BLaER1 treated with 17β-estradiol and CSF1 and Interleukin-3, amounts not matched to agents 10 nM and 100 nM (cell line): ENCODE results near the gene TSPAN2.

ENCODE experiments used
- H3K27ac ChIP-seq, 11 experiments: shearing (Covaris generic); formaldehyde crosslinking; 2 replicates each; pipeline ENCODE4 v1.8.1; 2022
- H3K27me3 ChIP-seq, 11 experiments: shearing (Covaris generic); formaldehyde crosslinking; 2 replicates each; pipeline ENCODE4 v1.8.1; 2022
- H3K36me3 ChIP-seq, 11 experiments: shearing (Covaris generic); formaldehyde crosslinking; 2 replicates each; pipeline ENCODE4 v1.8.1; 2022
- H3K4me1 ChIP-seq, 10 experiments: shearing (Covaris generic); formaldehyde crosslinking; 2 replicates each; pipeline ENCODE4 v1.8.1; 2022
- H3K4me2 ChIP-seq, 11 experiments: shearing (Covaris generic); formaldehyde crosslinking; 2 replicates each; pipeline ENCODE4 v1.8.1; 2022
- H3K4me3 ChIP-seq, 10 experiments: shearing (Covaris generic); formaldehyde crosslinking; 2 replicates each; pipeline ENCODE4 v1.8.1; 2022
- H3K9ac ChIP-seq, 11 experiments: shearing (Covaris generic); formaldehyde crosslinking; 2 replicates each; pipeline ENCODE4 v1.8.1; 2022
- H3K9me3 ChIP-seq, 11 experiments: shearing (Covaris generic); formaldehyde crosslinking; replicated peaks in 1 of 11; 2 replicates each; pipeline ENCODE4 v1.8.1; 2022
- H4K20me1 ChIP-seq, 11 experiments: shearing (Covaris generic); formaldehyde crosslinking; 2 replicates each; pipeline ENCODE4 v1.8.1; 2022
- Cebpa-rat ChIP-seq, 11 experiments: shearing (Covaris generic); IDR thresholded peaks; 2 replicates each; pipeline ENCODE4 v1.8.1; 2022

TSPAN2 gene

GRCh38 chr1:115133440-115133839 lies 44.1 kb upstream of the TSPAN2 start:
- Histone ChIP-seq H3K27ac (no peak overlapping the region), H3K27me3 (no peaks in the 10 kb centered on the region), H3K4me2 (no peak overlapping the region), H3K4me1 (peaks cover 0 to 18% (median 7%) of the 10 kb centered on the region in 10 experiments; a peak in 15 of 20 replicates), H3K9me3 (no peaks in the 10 kb centered on the region; a peak in 1 of 22 replicates), H3K36me3 (no peaks in the 10 kb centered on the region), H4K20me1 (no peaks in the 10 kb centered on the region), H3K4me3 (no peak overlapping the region), H3K9ac (no peak overlapping the region)
- TF ChIP-seq Cebpa-rat (IDR thresholded peaks at IDR 0.05): no peak

- no peak for TF ChIP-seq Cebpa-rat (IDR thresholded peaks at IDR 0.05)
- H3K27me3 ChIP-seq: no peaks in the 10 kb centered on the region
- H3K4me2 ChIP-seq: no peak overlapping the region
- H4K20me1 ChIP-seq: no peaks in the 10 kb centered on the region
- H3K9me3 ChIP-seq: no peaks in the 10 kb centered on the region; a peak in 1 of 22 replicates
- no peak overlapping the region for H3K27ac ChIP-seq
- H3K36me3 ChIP-seq: no peaks in the 10 kb centered on the region
- 0 out of 20 replicates have a peak, but pooled peaks cover 0 to 3% (median 0%) of the 10 kb centered on the region in 10 experiments for H3K4me1 ChIP-seq
- H3K9ac ChIP-seq: no peak overlapping the region
- H3K4me3 ChIP-seq: no peak overlapping the region
These were observed 41.5 kb upstream of the TSPAN2 start for GRCh38 chr1:115130786-115131185.

- Histone ChIP-seq H4K20me1 (no peaks in the 10 kb centered on the region), H3K4me2 (no peak overlapping the region), H3K36me3 (no peaks in the 10 kb centered on the region), H3K27ac (no peak overlapping the region), H3K4me1 (0 out of 20 replicates have a peak, but pooled peaks cover 0 to 3% (median 0%) of the 10 kb centered on the region in 10 experiments), H3K9ac (no peak overlapping the region), H3K4me3 (no peak overlapping the region), H3K27me3 (no peaks in the 10 kb centered on the region), H3K9me3 (peaks cover 4 to 7% (median 6%) of the 10 kb centered on the region in 11 experiments; a peak in 17 of 22 replicates)
- TF ChIP-seq Cebpa-rat (IDR thresholded peaks at IDR 0.05): no peak
These were observed 39.9 kb upstream of the TSPAN2 start for GRCh38 chr1:115129071-115129640.

- Histone ChIP-seq H4K20me1 (no peaks in the 10 kb centered on the region), H3K4me2 (no peak overlapping the region), H3K27me3 (no peaks in the 10 kb centered on the region), H3K9ac (no peak overlapping the region), H3K4me1 (0 out of 20 replicates have a peak, but pooled peaks cover 0 to 3% (median 0%) of the 10 kb centered on the region in 10 experiments), H3K36me3 (no peaks in the 10 kb centered on the region), H3K4me3 (no peak overlapping the region), H3K9me3 (peaks cover 16 to 23% (median 21%) of the 10 kb centered on the region in 11 experiments), H3K27ac (no peak overlapping the region)
- no peak for TF ChIP-seq Cebpa-rat (IDR thresholded peaks at IDR 0.05)
These were observed 38.2 kb upstream of the TSPAN2 start for GRCh38 chr1:115127539-115127938.

GRCh38 chr1:115126516-115126915 lies 37.2 kb upstream of the TSPAN2 start:
- Histone ChIP-seq H3K4me2 (no peak overlapping the region), H3K36me3 (no peaks in the 10 kb centered on the region), H4K20me1 (no peaks in the 10 kb centered on the region), H3K4me1 (0 out of 20 replicates have a peak, but pooled peaks cover 0 to 3% (median 0%) of the 10 kb centered on the region in 10 experiments), H3K27me3 (no peaks in the 10 kb centered on the region), H3K27ac (no peak overlapping the region), H3K9me3 (peaks cover 27 to 33% (median 32%) of the 10 kb centered on the region in 11 experiments), H3K9ac (no peak overlapping the region), H3K4me3 (no peak overlapping the region)
- no peak for TF ChIP-seq Cebpa-rat (IDR thresholded peaks at IDR 0.05)

- Histone ChIP-seq H3K4me3 (no peak overlapping the region), H3K4me2 (no peak overlapping the region), H3K36me3 (no peaks in the 10 kb centered on the region), H4K20me1 (no peaks in the 10 kb centered on the region), H3K9ac (no peak overlapping the region), H3K27me3 (no peaks in the 10 kb centered on the region), H3K4me1 (no peaks in the 10 kb centered on the region), H3K27ac (no peak overlapping the region), H3K9me3 (peaks cover 54 to 64% (median 60%) of the 10 kb centered on the region in 11 experiments)
- TF ChIP-seq Cebpa-rat (IDR thresholded peaks at IDR 0.05): no peak
These were observed 33.8 kb upstream of the TSPAN2 start for GRCh38 chr1:115123116-115123515.

- Histone ChIP-seq H3K4me1 (peaks cover 0 to 5% (median 0%) of the 10 kb centered on the region in 10 experiments; a peak in 1 of 20 replicates), H4K20me1 (no peaks in the 10 kb centered on the region), H3K9ac (no peak overlapping the region), H3K27ac (no peak overlapping the region), H3K4me3 (no peak overlapping the region), H3K27me3 (no peaks in the 10 kb centered on the region), H3K9me3 (peaks cover 54 to 64% (median 60%) of the 10 kb centered on the region in 11 experiments), H3K4me2 (no peak overlapping the region), H3K36me3 (no peaks in the 10 kb centered on the region)
- TF ChIP-seq Cebpa-rat (IDR thresholded peaks at IDR 0.05): no peak
These were observed 32.5 kb upstream of the TSPAN2 start for GRCh38 chr1:115121793-115122192.

GRCh38 chr1:115120296-115120695 lies 31.0 kb upstream of the TSPAN2 start:
- no peak overlapping the region for H3K4me2 ChIP-seq
- H3K27ac ChIP-seq: no peak overlapping the region
- no peaks in the 10 kb centered on the region for H3K36me3 ChIP-seq
- H3K9ac ChIP-seq: no peak overlapping the region
- no peaks in the 10 kb centered on the region for H4K20me1 ChIP-seq
- no peaks in the 10 kb centered on the region for H3K27me3 ChIP-seq
- peaks cover 0 to 11% (median 2%) of the 10 kb centered on the region in 10 experiments; a peak in 12 of 20 replicates for H3K4me1 ChIP-seq
- H3K4me3 ChIP-seq: no peak overlapping the region; a peak in 1 of 20 replicates
- peaks cover 54 to 64% (median 60%) of the 10 kb centered on the region in 11 experiments for H3K9me3 ChIP-seq
- TF ChIP-seq Cebpa-rat (IDR thresholded peaks at IDR 0.05): no peak

- Histone ChIP-seq H3K27ac (no peak overlapping the region), H3K36me3 (no peaks in the 10 kb centered on the region), H3K27me3 (no peaks in the 10 kb centered on the region), H3K4me2 (no peak overlapping the region), H3K9ac (no peak overlapping the region), H4K20me1 (no peaks in the 10 kb centered on the region), H3K4me3 (no peak overlapping the region), H3K9me3 (peaks cover 42 to 52% (median 50%) of the 10 kb centered on the region in 11 experiments), H3K4me1 (peaks cover 0 to 24% (median 9%) of the 10 kb centered on the region in 10 experiments; a peak in 15 of 20 replicates)
- no peak for TF ChIP-seq Cebpa-rat (IDR thresholded peaks at IDR 0.05)
These were observed 29.3 kb upstream of the TSPAN2 start for GRCh38 chr1:115118611-115119010.

- H3K4me1 ChIP-seq: peaks cover 0 to 26% (median 10%) of the 10 kb centered on the region in 10 experiments; a peak in 15 of 20 replicates
- H3K4me3 ChIP-seq: no peak overlapping the region
- H4K20me1 ChIP-seq: no peaks in the 10 kb centered on the region
- no peak overlapping the region for H3K9ac ChIP-seq
- no peak for TF ChIP-seq Cebpa-rat (IDR thresholded peaks at IDR 0.05)
- no peak overlapping the region for H3K27ac ChIP-seq
- no peak overlapping the region; a peak in 1 of 22 replicates for H3K4me2 ChIP-seq
- H3K36me3 ChIP-seq: no peaks in the 10 kb centered on the region
- peaks cover 36 to 47% (median 45%) of the 10 kb centered on the region in 11 experiments for H3K9me3 ChIP-seq
- no peaks in the 10 kb centered on the region for H3K27me3 ChIP-seq
These were observed 28.8 kb upstream of the TSPAN2 start for GRCh38 chr1:115118086-115118485.
